PFSK-1 (cell line): Measurements from ENCODE around the gene WNT6.

ENCODE experiments used
- FOXP2 ChIP-seq: optimal IDR thresholded peaks from 2 replicates; pipeline ENCODE3; 2011; ENCODE audit warnings: borderline replicate concordance, control low read depth, inconsistent platforms; ENCODE audit not compliant: insufficient read depth; ENCODE audit errors: extremely low read length, extremely low read depth
- POLR2AphosphoS5 ChIP-seq: IDR thresholded peaks from 2 replicates; pipeline ENCODE4 v1.6.1; 2012; ENCODE audit warnings: low read depth, mild to moderate bottlenecking, control low read depth, low read length, moderate library complexity
- SIN3A ChIP-seq: IDR thresholded peaks from 2 replicates; pipeline ENCODE4 v1.6.1; 2012; ENCODE audit warnings: mild to moderate bottlenecking, low read length, moderate library complexity, borderline replicate concordance; ENCODE audit not compliant: insufficient read depth
- TAF1 ChIP-seq: IDR thresholded peaks from 2 replicates; pipeline ENCODE4 v1.6.1; 2012; ENCODE audit warnings: low read length, control low read depth, borderline replicate concordance; ENCODE audit not compliant: insufficient read depth
- TF ChIP-seq, protein P1 (sequence below), 2 experiments: IDR thresholded peaks; 2 replicates each; pipeline versions ENCODE4 v1.6.1 to v1.8.0; 2011 to 2012; ENCODE audit warnings: low read depth in 2 of 2, low read length in 2 of 2, control low read depth in 1 of 2, inconsistent platforms in 1 of 2, mild to moderate bottlenecking in 1 of 2, moderate library complexity in 1 of 2; ENCODE audit not compliant: insufficient read depth in 1 of 2

WNT6 gene

GRCh38 chr2:218812861-218813260 is 46.7 kb upstream of the WNT6 start:
- no peak for TF ChIP-seq SIN3A
- TF ChIP-seq TAF1, result no peak
- TF ChIP-seq FOXP2, result no peak
- TF ChIP-seq, protein P1, sequence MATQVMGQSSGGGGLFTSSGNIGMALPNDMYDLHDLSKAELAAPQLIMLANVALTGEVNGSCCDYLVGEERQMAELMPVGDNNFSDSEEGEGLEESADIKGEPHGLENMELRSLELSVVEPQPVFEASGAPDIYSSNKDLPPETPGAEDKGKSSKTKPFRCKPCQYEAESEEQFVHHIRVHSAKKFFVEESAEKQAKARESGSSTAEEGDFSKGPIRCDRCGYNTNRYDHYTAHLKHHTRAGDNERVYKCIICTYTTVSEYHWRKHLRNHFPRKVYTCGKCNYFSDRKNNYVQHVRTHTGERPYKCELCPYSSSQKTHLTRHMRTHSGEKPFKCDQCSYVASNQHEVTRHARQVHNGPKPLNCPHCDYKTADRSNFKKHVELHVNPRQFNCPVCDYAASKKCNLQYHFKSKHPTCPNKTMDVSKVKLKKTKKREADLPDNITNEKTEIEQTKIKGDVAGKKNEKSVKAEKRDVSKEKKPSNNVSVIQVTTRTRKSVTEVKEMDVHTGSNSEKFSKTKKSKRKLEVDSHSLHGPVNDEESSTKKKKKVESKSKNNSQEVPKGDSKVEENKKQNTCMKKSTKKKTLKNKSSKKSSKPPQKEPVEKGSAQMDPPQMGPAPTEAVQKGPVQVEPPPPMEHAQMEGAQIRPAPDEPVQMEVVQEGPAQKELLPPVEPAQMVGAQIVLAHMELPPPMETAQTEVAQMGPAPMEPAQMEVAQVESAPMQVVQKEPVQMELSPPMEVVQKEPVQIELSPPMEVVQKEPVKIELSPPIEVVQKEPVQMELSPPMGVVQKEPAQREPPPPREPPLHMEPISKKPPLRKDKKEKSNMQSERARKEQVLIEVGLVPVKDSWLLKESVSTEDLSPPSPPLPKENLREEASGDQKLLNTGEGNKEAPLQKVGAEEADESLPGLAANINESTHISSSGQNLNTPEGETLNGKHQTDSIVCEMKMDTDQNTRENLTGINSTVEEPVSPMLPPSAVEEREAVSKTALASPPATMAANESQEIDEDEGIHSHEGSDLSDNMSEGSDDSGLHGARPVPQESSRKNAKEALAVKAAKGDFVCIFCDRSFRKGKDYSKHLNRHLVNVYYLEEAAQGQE (IDR thresholded peaks at IDR 0.05; ENCODE audit: insufficient read depth in 1 of 2, low read depth in 2 of 2, low read length in 2 of 2), result no peak
- no peak for TF ChIP-seq POLR2AphosphoS5

- TF ChIP-seq POLR2AphosphoS5 (no peak), SIN3A (no peak), TAF1 (no peak), FOXP2 (no peak)
- TF ChIP-seq, protein P1 (IDR thresholded peaks at IDR 0.05; ENCODE audit: insufficient read depth in 1 of 2, low read depth in 2 of 2, low read length in 2 of 2), result no peak
Observed at GRCh38 chr2:218813771-218814460, 45.7 kb upstream of the WNT6 start.

- TF ChIP-seq TAF1 (no peak), POLR2AphosphoS5 (no peak), FOXP2 (no peak), SIN3A (no peak)
- TF ChIP-seq, protein P1 (IDR thresholded peaks at IDR 0.05; ENCODE audit: insufficient read depth in 1 of 2, low read depth in 2 of 2, low read length in 2 of 2), result no peak
Observed at GRCh38 chr2:218814540-218815243, 44.9 kb upstream of the WNT6 start.

DNA sequence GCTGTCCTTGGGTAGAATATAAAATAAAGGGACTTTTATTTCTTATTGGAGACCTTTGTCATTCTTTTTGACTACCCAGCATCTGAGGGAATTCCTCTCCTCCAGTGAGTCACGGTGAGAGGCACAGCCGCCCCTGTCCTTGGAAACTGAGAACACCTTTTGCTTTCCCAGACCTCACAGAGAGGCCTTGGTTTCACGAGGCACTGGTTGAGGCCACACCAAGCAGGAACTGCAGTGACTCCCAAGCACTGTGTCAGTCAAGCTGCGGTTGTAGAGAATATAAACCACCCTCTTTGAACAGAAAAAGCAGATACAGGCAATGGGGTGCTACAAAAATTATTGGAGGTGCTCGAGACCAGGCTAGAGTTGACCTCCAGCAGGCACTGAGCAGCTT is 44.4 kb upstream of the WNT6 start:
- TF ChIP-seq FOXP2 (no peak), POLR2AphosphoS5 (no peak), SIN3A (no peak)

DNA sequence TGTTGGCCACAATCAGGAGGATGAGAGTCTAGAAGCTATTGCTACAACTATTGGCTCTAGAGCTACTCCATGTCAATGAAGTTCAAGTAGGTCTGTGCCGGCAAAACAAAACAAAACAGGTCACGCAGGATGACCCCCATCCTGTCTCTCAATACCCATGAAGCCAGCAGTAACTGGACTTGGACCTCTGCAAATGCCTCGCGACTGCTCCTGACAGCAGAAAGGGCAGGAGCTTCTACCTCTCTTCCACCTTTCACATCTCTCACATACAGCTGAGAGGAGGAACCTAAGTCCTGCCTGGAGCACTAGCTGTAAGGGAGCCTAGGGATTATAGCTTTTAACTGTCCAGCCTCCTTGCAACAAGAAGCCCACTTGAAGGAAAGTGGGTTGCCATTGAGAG is 44.0 kb upstream of the WNT6 start:
- no peak for TF ChIP-seq POLR2AphosphoS5
- TF ChIP-seq SIN3A, result no peak
- no peak for TF ChIP-seq FOXP2
- no peak for TF ChIP-seq TAF1
- TF ChIP-seq, protein P1 (IDR thresholded peaks at IDR 0.05; ENCODE audit: insufficient read depth in 1 of 2, low read depth in 2 of 2, low read length in 2 of 2), result no peak
